ENCODE results near the gene PIERCE2. TPM values are rescaled to one million over a fixed set of nuclear protein-coding genes. Genes with fewer than 3 reads are reported as not detected.
A peak's percentile ranks its signal among the peaks of the same experiment; 100 is the strongest.

Gene PIERCE2
- total and polyA plus RNA-seq, 7 donors = 2.5 to 15.0 (median 6.1) TPM

DNA sequence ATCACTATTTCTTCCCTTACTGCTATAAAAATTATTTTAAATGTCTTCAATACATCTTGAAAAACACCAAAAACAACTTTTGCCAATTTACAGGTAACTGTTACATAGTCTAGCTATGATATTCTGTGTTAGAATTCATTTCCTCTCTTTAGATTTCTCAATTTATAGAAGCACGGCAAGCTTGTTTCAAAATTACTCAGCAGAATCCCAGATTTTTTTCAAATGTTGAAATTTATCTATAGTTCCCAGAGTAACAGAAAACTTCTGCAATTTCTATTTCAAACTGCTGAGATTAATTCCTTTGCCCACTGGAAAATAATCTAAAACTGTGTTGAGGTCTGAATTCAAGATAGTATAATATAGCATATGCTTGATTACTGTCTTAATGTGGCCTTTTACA lies 41.3 kb upstream of the PIERCE2 start:
- Histone ChIP-seq H3K4me3 (no peak overlapping the region), H3K4me1 (no peaks in the 10 kb centered on the region), H3K27me3 (ENCODE audit: insufficient read depth in 3 of 3, low read length in 2 of 3) (no peaks in the 10 kb centered on the region), H3K27ac (no peak overlapping the region), H3K36me3 (ENCODE audit: insufficient read depth in 1 of 2, low read depth in 1 of 2) (peaks cover 0 to 93% of the 10 kb centered on the region in 2 donors), H3K9me3 (no peaks in the 10 kb centered on the region)
- ATAC-seq (no peak), DNase-seq (no peak)
- intact Hi-C loops (cut with DNase I) = no loop called here
- 92 to 96% (median 94%) methylated on average over 1 of the region's 1 CpG for WGBS, 3 donors
- TF ChIP-seq, protein P1, sequence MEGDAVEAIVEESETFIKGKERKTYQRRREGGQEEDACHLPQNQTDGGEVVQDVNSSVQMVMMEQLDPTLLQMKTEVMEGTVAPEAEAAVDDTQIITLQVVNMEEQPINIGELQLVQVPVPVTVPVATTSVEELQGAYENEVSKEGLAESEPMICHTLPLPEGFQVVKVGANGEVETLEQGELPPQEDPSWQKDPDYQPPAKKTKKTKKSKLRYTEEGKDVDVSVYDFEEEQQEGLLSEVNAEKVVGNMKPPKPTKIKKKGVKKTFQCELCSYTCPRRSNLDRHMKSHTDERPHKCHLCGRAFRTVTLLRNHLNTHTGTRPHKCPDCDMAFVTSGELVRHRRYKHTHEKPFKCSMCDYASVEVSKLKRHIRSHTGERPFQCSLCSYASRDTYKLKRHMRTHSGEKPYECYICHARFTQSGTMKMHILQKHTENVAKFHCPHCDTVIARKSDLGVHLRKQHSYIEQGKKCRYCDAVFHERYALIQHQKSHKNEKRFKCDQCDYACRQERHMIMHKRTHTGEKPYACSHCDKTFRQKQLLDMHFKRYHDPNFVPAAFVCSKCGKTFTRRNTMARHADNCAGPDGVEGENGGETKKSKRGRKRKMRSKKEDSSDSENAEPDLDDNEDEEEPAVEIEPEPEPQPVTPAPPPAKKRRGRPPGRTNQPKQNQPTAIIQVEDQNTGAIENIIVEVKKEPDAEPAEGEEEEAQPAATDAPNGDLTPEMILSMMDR (IDR thresholded peaks at IDR 0.05) = no peak

DNA sequence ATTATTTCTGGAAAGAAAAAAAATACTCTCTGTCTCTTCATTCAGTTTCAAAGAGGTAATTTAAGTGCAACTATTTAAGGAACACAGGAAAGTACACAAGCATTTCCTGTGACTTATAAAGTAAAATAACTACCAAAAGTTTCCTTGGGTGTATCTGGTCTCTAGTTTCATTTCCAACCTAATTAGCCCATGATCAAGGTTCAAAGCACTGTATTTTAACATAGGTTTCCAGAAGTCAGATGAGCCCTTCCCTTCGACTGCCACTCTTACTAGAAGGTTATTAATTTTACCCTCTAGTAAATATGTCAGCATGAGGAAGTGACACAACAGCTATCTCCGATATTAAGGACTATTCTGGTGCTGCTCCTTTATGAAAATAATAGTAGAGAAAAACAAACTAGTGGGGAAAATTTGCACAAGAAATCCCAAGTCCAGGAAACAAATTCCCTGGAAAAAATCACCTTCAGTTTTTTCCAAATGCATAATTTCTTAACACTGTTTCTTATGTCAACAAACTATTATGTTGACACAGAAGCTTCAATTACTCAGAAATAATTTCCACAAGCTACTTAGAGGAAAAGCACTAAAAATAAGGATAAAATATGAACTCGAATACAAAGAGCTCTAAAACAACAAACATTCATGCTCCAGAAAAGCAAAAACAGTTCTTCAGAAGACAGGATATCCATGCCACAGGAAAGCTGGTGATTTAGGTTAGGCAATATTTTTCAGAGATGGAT lies 35.4 kb upstream of the PIERCE2 start:
- H3K4me1 ChIP-seq = peaks cover 12% of the 10 kb centered on the region
- H3K4me3 ChIP-seq = no peak overlapping the region
- no peaks in the 10 kb centered on the region for H3K27me3 ChIP-seq (ENCODE audit: insufficient read depth in 3 of 3, low read length in 2 of 3)
- peak; percentile 55 to 79 (median 59) for ATAC-seq
- H3K9me3 ChIP-seq = no peaks in the 10 kb centered on the region
- H3K36me3 ChIP-seq (ENCODE audit: insufficient read depth in 1 of 2, low read depth in 1 of 2) = peaks cover 0 to 93% of the 10 kb centered on the region in 2 donors
- DNase-seq = no peak
- intact Hi-C loops (cut with DNase I) = no loop called here
- WGBS, 3 donors = 25 to 37% (median 29%) methylated on average over 3 of the region's 3 CpGs
- peak overlapping the region; percentile 66 for H3K27ac ChIP-seq
- TF ChIP-seq, protein P1 (IDR thresholded peaks at IDR 0.05) = no peak

DNA sequence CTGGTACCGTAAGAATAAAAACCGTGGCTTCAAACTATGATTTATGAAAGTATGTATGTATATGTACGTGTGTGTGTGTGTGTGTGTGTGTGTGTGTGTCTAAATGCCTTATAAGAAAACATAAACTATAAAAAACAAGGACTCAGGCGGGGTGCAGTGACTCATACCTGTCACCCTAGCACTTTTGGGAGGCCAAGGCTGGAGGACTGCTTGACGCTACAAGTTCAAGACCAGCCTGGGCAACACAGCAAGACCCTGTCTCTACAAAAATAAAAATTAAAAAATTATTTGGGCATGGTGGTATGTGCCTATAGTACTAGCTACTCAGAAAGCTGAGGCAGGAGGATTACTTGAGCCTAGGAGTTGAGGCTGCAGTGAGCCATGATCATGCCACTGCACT lies 29.2 kb upstream of the PIERCE2 start:
- DNase-seq (no peak), ATAC-seq (no peak)
- no peaks in the 10 kb centered on the region for H3K9me3 ChIP-seq
- 88 to 97% (median 92%) methylated on average over 5 of the region's 5 CpGs for WGBS, 3 donors
- intact Hi-C loops (cut with DNase I) = no loop called here
- peaks cover 5 to 97% of the 10 kb centered on the region in 2 donors for H3K36me3 ChIP-seq (ENCODE audit: insufficient read depth in 1 of 2, low read depth in 1 of 2)
- H3K27me3 ChIP-seq (ENCODE audit: insufficient read depth in 3 of 3, low read length in 2 of 3) = no peaks in the 10 kb centered on the region
- no peak overlapping the region for H3K4me3 ChIP-seq
- TF ChIP-seq, protein P1 (IDR thresholded peaks at IDR 0.05) = no peak
- H3K27ac ChIP-seq = no peak overlapping the region
- no peaks in the 10 kb centered on the region for H3K4me1 ChIP-seq

DNA sequence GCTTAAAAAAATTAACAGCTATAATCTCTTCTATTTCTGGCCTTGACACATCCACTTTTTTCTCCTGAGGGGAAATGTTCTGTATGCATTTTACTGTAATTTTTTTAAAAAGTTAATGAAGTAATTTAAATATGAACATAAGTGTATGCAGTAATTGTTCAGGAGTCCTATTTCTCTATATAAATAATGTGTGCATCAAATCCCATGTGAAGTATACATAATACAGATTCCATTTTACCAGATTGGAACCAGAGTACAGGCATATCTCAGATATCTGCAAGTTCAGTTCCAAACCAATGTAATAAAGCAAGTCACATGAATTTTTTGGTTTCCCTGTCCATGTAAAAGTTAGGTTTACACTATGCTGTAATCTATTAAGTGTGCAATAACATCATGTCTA lies 26.7 kb upstream of the PIERCE2 start:
- H3K4me1 ChIP-seq = no peaks in the 10 kb centered on the region
- peaks cover 5 to 97% of the 10 kb centered on the region in 2 donors for H3K36me3 ChIP-seq (ENCODE audit: insufficient read depth in 1 of 2, low read depth in 1 of 2)
- no peak overlapping the region for H3K27ac ChIP-seq
- H3K4me3 ChIP-seq = no peak overlapping the region
- TF ChIP-seq, protein P1 (IDR thresholded peaks at IDR 0.05) = no peak
- H3K27me3 ChIP-seq (ENCODE audit: insufficient read depth in 3 of 3, low read length in 2 of 3) = no peaks in the 10 kb centered on the region
- no peak for ATAC-seq
- intact Hi-C loops (cut with DNase I) = no loop called here
- DNase-seq = no peak
- no peaks in the 10 kb centered on the region for H3K9me3 ChIP-seq

DNA sequence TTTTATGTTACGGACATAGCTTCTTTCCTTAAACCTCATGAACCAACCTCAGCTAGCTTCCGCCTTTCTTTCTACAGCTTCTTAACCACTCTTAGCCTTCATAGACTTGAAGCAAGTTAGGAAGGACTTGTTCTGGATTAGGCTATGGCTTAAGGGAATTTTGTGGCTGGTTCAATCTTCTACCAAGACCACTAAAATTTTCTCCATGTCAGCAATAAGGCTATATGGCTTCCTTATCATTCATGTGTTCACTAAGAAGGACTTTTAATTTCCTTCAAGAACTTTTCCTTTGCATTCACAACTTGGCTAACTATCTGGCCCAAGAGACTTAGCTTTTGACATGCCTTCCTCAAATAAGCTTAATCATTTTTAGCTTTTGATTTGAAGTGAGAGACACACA lies 24.6 kb upstream of the PIERCE2 start:
- Histone ChIP-seq H3K36me3 (ENCODE audit: insufficient read depth in 1 of 2, low read depth in 1 of 2) (peaks cover 5 to 92% of the 10 kb centered on the region in 2 donors), H3K27ac (no peak overlapping the region), H3K4me3 (no peak overlapping the region), H3K4me1 (peaks cover 2% of the 10 kb centered on the region), H3K27me3 (ENCODE audit: insufficient read depth in 3 of 3, low read length in 2 of 3) (no peaks in the 10 kb centered on the region), H3K9me3 (no peaks in the 10 kb centered on the region)
- TF ChIP-seq, protein P1 (IDR thresholded peaks at IDR 0.05) = no peak
- intact Hi-C loops (cut with DNase I) = no loop called here
- 97 to 98% (median 98%) methylated on average over 2 of the region's 2 CpGs for WGBS, 3 donors
- ATAC-seq (no peak), DNase-seq (no peak)
